HG03460 (cell line): ENCODE results near the gene UCKL1.

Experiments used
- ATAC-seq: cut with Tn5 transposase; IDR thresholded peaks from one replicate; pipeline ENCODE4 v1.9.1; 2021; ENCODE audit not compliant: unreplicated experiment

Gene UCKL1

DNA sequence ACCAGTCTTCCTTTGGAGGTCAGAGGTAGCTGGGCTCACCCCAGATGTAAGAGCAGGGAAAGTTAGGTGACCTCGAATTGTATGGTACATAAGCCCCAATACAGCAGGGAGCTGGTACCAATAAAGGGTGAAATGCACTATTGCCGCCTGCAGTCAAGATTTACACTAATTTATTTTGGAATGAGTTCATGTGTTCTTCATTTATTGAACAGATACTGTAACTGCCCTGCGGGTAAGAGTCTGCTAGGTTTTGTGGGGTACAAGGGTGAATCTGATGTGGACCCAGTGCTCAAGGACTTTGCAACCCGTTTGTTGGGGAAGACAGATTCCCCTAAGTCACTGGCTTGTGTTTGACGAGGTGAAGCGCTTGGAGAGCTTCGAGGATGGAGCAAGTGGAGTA, 63.8 kb downstream of the UCKL1 start:
- ATAC-seq: no peak

DNA sequence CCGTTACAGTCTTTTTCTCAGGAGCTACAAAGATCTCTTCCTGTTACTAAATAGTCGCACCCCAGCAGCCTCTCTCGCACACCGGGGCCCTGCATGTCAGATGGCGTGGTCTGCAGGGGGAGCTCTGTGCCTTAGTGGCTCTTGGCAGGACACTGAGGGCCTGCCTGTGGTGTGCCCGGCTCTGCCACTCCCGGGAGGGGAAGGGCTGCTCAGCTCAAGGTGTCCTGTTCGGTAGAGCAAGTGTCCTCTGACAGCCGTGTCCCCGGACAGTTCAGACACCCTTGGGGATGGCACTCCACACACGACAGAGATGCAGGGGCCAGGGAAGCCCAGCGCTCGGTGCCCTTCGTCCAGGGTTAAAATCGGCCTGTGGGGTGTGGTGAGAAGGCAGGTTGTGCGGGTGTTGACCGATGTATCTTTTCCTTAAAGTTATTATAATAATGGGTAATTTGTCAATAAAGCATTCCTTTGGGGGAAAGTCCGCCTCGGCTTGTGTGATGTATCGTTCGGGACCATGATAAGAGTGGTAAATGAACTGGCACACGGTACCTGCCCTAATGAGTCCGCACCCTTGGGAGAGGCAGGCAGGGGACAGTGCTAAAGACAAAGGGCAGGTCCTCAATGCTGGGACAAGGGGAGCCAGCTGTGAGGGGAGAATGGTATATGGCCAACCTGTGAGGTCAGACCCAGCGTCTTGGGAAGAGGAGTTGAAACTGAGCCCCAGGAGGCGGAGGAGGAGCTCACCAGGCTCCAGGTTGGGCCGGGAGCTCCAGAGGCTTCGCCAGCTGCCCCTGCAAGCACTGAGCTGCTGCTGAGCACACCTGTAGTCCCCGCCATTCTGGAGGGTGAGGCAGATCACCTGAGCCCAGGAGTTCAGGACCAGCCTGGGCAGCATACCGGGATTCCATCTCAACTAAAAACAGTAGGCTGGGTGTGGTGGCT, 64.9 kb downstream of the UCKL1 start:
- no peak for ATAC-seq

DNA sequence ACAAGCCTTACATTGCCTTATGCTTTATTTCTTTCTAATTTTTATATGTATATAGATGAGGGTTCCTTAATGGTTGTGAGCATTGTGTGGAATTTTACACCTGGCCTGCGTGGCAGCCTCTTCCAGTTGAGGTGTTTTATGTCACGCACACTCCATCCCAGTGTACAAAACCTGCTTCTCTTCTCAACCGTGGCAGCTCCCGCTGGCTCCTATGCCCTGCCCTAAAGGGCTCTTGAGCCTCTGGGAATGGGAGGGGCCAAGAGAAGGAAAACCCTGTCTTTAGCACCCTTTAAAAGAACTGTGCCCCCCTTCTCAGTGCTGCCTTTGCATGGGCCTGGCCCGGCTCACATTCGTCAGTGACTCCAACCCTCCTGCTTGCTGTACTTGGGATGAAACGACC, 65.6 kb downstream of the UCKL1 start:
- ATAC-seq: no peak

DNA sequence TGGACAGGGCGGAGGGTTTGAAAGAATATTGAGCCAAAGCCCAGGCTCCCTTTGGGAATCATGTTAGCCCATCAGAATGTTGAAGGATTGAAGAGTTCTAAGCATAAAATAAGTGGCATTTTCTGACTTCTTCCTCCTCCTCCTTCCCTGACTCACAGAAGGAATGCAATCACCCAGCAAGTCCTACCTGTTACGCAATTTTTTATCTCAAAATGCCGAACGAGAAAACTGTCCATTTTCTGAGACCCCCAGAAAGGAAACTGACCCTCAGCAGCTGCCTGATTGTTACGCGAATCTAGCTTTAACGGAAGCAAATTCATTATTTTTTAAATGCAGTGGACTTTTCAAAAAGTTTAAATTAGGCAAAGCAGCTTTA, 66.0 kb downstream of the UCKL1 start:
- ATAC-seq: no peak
